Retinal pigment epithelial cell (primary cell): ENCODE data around the gene BRME1.

Experiments
- DNase-seq: peaks from one replicate; pipeline ENCODE4 v3.0.0-alpha.2; 2010; ENCODE audit warnings: low read depth
- H3K4me3 ChIP-seq: 2 replicates; pipeline ENCODE4 v1.5.1; 2011; ENCODE audit warnings: mild to moderate bottlenecking, low read length, control low read depth, moderate library complexity
- TF ChIP-seq, protein P1 (sequence below): conservative IDR thresholded peaks from 2 replicates; pipeline ENCODE4 v1.5.1; 2011; ENCODE audit warnings: low read depth, low read length, control low read depth, inconsistent platforms

BRME1 gene

DNA sequence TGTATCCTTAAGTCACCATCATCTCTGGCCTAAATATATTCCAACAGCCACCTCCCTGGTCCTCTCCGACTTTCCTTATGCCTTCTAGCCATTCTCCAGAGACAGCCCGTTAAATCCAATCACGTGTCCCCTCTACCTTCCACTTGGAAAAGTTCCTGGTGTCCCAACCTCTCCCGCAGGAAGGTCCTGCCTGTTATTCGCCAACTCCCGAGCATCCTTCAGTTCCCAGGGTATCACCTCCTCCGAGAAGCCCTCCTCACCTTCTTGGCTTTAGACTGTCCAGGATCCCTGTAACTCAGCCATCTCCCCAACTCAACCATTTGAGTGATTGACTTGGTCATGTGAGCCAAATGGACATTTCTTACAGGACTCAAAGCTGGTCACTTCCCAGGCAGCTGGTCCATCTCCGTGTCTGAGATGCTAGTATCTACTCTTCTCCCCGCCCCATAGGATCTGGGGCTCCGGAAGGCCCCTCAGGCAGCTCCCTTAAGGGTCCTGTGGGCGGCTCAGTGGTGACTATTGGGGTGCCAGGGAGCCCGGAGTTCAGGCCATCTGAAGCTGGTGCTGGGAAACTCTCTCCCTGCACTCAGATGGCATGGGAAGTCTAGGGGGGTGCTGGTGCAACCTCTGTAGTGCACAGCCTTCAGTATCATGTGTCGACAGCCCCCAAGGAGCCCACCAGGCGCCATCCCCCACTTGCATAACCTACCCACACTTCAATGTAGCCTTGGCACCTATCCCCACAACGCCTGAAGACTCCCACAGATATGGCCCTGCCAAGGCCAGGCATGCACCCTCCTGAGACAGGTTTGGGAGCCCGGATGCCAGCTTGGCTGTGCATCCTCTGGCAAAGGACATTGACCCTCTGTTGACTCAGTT is 56.9 kb downstream of the BRME1 start:
- no peak overlapping the region for H3K4me3 ChIP-seq
- DNase-seq = no peak
- TF ChIP-seq, protein P1, sequence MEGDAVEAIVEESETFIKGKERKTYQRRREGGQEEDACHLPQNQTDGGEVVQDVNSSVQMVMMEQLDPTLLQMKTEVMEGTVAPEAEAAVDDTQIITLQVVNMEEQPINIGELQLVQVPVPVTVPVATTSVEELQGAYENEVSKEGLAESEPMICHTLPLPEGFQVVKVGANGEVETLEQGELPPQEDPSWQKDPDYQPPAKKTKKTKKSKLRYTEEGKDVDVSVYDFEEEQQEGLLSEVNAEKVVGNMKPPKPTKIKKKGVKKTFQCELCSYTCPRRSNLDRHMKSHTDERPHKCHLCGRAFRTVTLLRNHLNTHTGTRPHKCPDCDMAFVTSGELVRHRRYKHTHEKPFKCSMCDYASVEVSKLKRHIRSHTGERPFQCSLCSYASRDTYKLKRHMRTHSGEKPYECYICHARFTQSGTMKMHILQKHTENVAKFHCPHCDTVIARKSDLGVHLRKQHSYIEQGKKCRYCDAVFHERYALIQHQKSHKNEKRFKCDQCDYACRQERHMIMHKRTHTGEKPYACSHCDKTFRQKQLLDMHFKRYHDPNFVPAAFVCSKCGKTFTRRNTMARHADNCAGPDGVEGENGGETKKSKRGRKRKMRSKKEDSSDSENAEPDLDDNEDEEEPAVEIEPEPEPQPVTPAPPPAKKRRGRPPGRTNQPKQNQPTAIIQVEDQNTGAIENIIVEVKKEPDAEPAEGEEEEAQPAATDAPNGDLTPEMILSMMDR = no peak

DNA sequence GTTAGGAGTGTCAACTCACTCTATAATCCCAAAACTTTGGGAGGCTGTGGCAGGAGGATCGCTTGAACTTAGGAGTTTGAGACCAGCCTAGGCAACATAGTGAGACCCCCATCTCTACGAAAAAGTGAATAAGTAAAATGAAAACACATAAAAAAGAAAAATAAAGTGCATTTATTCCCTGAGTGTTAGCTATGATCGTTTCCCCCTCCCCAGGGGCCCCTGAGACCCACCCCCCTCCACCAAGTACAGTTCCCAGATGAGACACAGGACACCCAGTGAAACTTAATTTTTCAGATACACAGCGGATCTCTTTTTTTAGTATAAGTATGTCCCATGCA is 57.6 kb downstream of the BRME1 start:
- no peak for DNase-seq
- TF ChIP-seq, protein P1 = no peak
- no peak overlapping the region for H3K4me3 ChIP-seq

DNA sequence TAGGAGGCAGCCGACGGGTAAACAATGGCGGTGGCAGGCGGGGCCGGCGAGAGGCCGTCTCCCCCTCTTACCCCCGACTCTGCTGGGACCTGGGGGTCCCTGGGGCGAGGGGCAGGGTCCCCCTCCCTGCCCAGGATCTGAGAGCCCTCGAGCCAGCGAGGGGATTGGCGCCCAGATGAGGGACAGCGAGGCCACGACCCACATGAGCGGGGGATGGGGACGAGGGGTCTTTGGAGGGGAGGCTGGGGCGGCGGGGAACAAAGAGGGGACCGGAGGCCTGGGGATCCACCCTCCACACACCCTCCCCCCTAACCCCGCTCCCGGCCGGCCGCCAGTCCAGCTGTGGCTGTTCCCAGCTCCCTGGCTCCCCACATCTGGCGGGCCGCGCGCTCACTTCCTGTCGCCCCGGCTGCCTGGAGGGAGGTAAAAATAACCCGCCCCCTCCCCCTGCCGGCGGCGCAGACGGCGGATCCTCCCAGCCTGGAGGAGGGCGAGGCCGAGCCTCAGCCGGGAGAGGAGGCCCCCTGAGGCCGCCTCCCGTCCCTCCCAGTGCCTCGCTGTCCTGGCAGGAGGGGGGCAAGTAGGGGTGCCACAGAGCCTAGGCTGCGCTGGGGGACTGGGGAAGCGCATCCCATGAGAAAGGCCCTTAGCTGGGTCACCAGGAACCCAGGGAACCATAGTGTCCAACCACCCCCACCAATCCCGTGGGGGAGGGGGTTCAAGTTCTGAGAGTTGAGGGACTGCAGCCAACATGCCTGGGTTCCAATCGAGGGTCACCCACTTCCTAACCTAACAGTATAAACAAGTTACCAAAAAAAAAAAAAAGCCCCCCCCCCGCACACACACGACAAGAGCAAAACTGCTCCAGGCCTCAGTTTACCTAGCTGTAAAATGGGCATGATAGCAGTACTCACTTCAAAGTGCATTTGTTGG is 58.2 kb downstream of the BRME1 start:
- no peak for DNase-seq
- TF ChIP-seq, protein P1 = no peak

DNA sequence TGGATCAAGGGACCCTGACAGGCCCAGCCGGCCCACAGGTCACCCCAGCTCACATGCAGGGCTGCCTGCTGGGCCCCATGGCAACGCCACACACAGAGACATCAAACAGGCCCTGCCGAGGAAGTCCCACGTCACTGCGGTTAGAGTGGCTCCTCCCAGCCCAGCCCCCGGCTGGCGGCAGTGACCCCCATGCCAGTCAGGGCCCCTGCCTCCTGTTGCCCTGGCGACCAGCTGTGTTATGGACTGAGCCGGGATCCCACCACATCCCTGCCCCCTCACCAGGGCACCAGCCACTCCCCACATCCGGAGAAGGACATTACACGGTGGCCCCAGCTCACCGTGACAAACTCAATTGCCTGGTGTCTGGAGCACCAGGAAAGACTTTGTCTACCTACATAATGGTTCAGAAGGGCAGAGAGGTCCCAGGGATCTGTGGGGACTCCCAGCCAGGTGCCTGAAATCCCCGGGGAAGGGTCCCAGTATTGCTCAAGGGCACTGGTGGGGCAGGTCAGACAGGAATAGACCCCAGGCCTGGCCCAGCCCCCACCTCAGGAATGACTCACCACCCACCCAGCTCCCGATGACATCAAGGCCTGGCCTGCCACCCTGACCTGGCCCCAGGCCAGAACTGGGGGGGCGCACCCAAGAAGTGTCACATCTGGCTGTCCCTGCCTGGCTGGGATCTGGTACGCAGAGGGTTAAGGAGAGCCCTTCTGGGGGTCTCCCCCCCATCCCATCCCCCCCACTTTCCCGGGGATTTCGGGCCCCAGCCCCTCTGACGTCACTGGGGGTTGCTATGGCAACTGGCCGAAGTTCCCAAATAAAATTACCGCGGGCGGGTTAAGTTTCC is 59.1 kb downstream of the BRME1 start:
- TF ChIP-seq, protein P1 = no peak
- DNase-seq = peak; percentile 95
- peak overlapping the region; percentile 46 for H3K4me3 ChIP-seq

More for the DNA sequence above, 58.2 kb downstream of the BRME1 start:
- peak overlapping the region; percentile 46 for H3K4me3 ChIP-seq

DNA sequence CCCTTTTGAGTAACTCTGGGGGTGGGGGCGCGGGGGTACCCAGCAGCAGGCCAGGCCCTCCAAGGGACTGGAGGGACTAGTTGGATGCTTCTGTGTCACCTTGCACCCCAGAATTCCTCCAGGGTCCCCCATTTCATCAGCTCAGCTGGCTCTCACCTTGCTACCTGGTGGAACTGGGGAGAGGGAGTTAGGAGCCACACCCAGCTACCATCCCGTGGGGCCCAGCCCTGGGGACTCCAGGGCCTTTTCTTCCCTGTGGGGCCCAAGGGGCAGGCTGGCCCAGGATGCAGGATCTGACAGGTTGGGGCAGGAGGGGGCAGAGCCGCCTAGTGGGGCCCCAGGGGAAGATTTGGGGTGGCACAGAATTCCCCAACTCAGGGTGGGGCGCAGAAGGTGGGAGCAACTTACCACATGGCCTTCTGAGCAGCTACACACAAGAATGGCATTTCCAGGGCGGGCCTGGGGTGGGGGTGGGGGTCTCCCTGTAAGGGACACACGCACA is 61.7 kb downstream of the BRME1 start:
- TF ChIP-seq, protein P1 = no peak
- H3K4me3 ChIP-seq = no peak overlapping the region
- no peak for DNase-seq

DNA sequence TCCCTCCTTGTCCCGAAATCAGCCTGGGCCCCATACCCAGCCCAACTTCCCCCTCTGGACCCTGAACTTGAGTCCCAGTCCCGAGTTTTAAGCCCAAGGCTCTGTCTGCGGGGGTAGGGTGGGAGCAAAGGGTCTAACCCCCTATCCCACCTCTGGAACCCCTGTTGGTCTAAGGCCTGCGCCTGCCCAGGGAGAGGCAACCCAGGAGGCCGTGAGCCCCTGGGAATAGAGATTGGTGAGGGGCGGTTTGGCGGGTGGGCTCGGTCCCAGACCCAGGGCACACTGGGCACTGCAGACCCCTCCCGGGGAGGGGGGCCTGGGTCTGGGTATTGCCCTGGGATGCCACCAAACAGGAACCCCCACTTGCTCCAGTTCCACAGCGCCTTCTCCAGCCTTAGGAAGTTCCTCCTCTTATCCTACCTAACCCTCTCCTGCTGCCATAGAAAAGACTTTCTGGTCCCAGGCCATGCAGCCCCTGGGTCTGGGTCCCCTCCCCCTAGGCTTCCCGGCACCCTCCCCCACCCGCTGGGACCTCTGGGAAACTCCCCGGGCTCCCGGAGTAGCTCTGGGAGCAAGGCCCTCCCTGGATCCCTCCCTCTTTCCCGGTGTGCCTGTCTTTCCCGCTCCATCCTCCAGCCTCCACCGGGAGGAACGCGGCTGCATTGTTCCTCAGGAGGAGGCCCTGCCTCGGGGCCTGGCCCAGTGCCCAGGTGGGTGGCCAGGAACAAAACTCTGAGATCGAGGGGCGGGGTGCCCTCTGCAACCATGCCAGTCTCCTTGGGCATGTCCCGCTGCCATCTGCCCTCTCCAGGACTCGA is 62.6 kb downstream of the BRME1 start:
- H3K4me3 ChIP-seq = peak overlapping the region; percentile 59
- TF ChIP-seq, protein P1 = no peak
- no peak for DNase-seq
